H1 (cell line): ENCODE results near the gene PLPP7. TPM values are rescaled to one million over a fixed set of nuclear protein-coding genes. Genes with fewer than 3 reads are reported as not detected.

ENCODE experiments used
- CTCF ChIA-PET: fragments of 300-600 bp; sonication (Branson Sonifier 250); formaldehyde crosslinking; loops from one replicate; lab custom pipeline; 2021; ENCODE audit not compliant: partially characterized antibody; lab: Charles Lee
- POLR2A ChIA-PET: fragments of 300-600 bp; sonication (Branson Sonifier 250); formaldehyde crosslinking; loops from one replicate; lab custom pipeline; 2021; ENCODE audit warnings: inconsistent platforms; ENCODE audit not compliant: partially characterized antibody; lab: Charles Lee
- DNase-seq, 2 experiments: peaks; one replicate each; pipeline versions ENCODE4 v3.0.0 to v3.0.0-alpha.2; 2010 to 2022; ENCODE audit warnings: low spot score in 2 of 2, low read depth in 1 of 2, mixed read lengths in 1 of 2
- FAIRE-seq: peaks from 2 replicates; lab custom pipeline; 2011; peaks lifted over from hg19 to GRCh38; lab: Jason Lieb, UNC
- H2AFZ ChIP-seq: 2 replicates; pipeline ENCODE4 v1.8.1; 2012; ENCODE audit warnings: low read length, inconsistent platforms
- H2AK5ac ChIP-seq: 2 replicates; pipeline ENCODE4 v1.6.1; 2013; ENCODE audit warnings: low read depth, low read length
- H2BK120ac ChIP-seq: replicated peaks from 2 replicates; pipeline ENCODE3; 2013; ENCODE audit warnings: low read depth, low read length, inconsistent platforms
- H2BK12ac ChIP-seq: 2 replicates; pipeline ENCODE4 v1.6.1; 2013; ENCODE audit warnings: low read depth, low read length
- H2BK15ac ChIP-seq: 2 replicates; pipeline ENCODE4 v1.6.1; 2013; ENCODE audit warnings: low read length
- H2BK20ac ChIP-seq: 2 replicates; pipeline ENCODE4 v1.6.1; 2013; ENCODE audit warnings: low read length
- H2BK5ac ChIP-seq: 2 replicates; pipeline ENCODE4 v1.6.1; 2013; ENCODE audit warnings: low read depth, low read length
- H3K14ac ChIP-seq: 2 replicates; pipeline ENCODE4 v1.6.1; 2013; ENCODE audit warnings: inconsistent platforms; ENCODE audit not compliant: insufficient read length
- H3K18ac ChIP-seq: 2 replicates; pipeline ENCODE4 v1.6.1; 2013; ENCODE audit warnings: low read length; ENCODE audit errors: extremely low read depth
- H3K23ac ChIP-seq: 2 replicates; pipeline ENCODE4 v1.6.1; 2013; ENCODE audit warnings: inconsistent platforms; ENCODE audit not compliant: insufficient read length
- H3K23me2 ChIP-seq: 2 replicates; pipeline ENCODE4 v1.6.1; 2013; ENCODE audit warnings: low read depth, low read length
- H3K27ac ChIP-seq: 2 replicates; pipeline ENCODE4 v1.6.1; 2011; ENCODE audit warnings: low read depth, low read length, inconsistent platforms
- H3K27me3 ChIP-seq, 4 experiments: replicated peaks in 1 of 4; 1 replicate in 1 of 4; 2 replicates in 3 of 4; pipeline versions ENCODE4 v1.6.1 to v1.8.1; 2011 to 2013; ENCODE audit warnings: low read length in 3 of 4, mild to moderate bottlenecking in 3 of 4, inconsistent platforms in 2 of 4, mixed read lengths in 2 of 4, moderate library complexity in 1 of 4; ENCODE audit not compliant: control insufficient read depth in 3 of 4, insufficient read depth in 3 of 4; ENCODE audit errors: extremely low read depth in 1 of 4
- H3K36me3 ChIP-seq, 4 experiments: 2 replicates each; pipeline versions ENCODE4 v1.6.1 to v1.8.1; 2011 to 2013; ENCODE audit warnings: mild to moderate bottlenecking in 4 of 4, low read length in 3 of 4, moderate library complexity in 2 of 4, control low read depth in 1 of 4, inconsistent platforms in 1 of 4; ENCODE audit not compliant: insufficient read depth in 4 of 4, control insufficient read depth in 2 of 4
- H3K4ac ChIP-seq: replicated peaks from 2 replicates; pipeline ENCODE3; 2013; ENCODE audit warnings: low read length, low read depth, mixed read lengths, inconsistent platforms; ENCODE audit not compliant: insufficient read length
- H3K4me1 ChIP-seq, 4 experiments: replicated peaks in 1 of 4; 1 replicate in 1 of 4; 2 replicates in 3 of 4; pipeline versions ENCODE4 v1.6.1 to v1.8.1; 2011 to 2013; ENCODE audit warnings: low read length in 3 of 4, inconsistent platforms in 2 of 4, mixed read lengths in 1 of 4; ENCODE audit not compliant: insufficient read depth in 4 of 4, control insufficient read depth in 3 of 4
- H3K4me2 ChIP-seq, 2 experiments: 2 replicates each; pipeline versions ENCODE4 v1.6.1 to v1.8.1; 2011 to 2013; ENCODE audit warnings: low read depth in 2 of 2, low read length in 2 of 2, control low read depth in 1 of 2, inconsistent platforms in 1 of 2, mild to moderate bottlenecking in 1 of 2; ENCODE audit not compliant: insufficient read depth in 1 of 2
- H3K4me3 ChIP-seq, 4 experiments: fragments of 200-600, 300-600 bp in 1 of 4; sonication (generic), shearing (Covaris generic), sonication (Bioruptor Twin) in 1 of 4; 2 replicates each; pipeline versions ENCODE4 v1.5.1 to v1.8.1; 2011 to 2016; ENCODE audit warnings: low read length in 4 of 4, low read depth in 3 of 4, control low read depth in 2 of 4, inconsistent platforms in 2 of 4, mild to moderate bottlenecking in 2 of 4, mixed read lengths in 1 of 4, moderate library complexity in 1 of 4; ENCODE audit not compliant: insufficient read depth in 2 of 4; ENCODE audit errors: extremely low read depth in 1 of 4
- H3K56ac ChIP-seq: replicated peaks from 2 replicates; pipeline ENCODE3; 2013; ENCODE audit warnings: low read depth, mild to moderate bottlenecking, mixed read lengths, low read length, inconsistent platforms; ENCODE audit not compliant: insufficient read length
- H3K79me1 ChIP-seq: 2 replicates; pipeline ENCODE4 v1.6.1; 2013; ENCODE audit warnings: low read depth, low read length, control low read depth
- H3K79me2 ChIP-seq, 2 experiments: 2 replicates each; pipeline versions ENCODE4 v1.6.1 to v1.8.1; 2012 to 2013; ENCODE audit warnings: low read length in 2 of 2, mild to moderate bottlenecking in 2 of 2, inconsistent platforms in 1 of 2; ENCODE audit not compliant: insufficient read depth in 2 of 2, control insufficient read depth in 1 of 2
- H3K9ac ChIP-seq, 4 experiments: replicated peaks in 1 of 4; 1 replicate in 1 of 4; 2 replicates in 3 of 4; pipeline versions ENCODE4 v1.6.1 to v1.8.1; 2011 to 2013; ENCODE audit warnings: low read depth in 3 of 4, low read length in 3 of 4, control low read depth in 2 of 4, mild to moderate bottlenecking in 2 of 4, moderate library complexity in 2 of 4, inconsistent platforms in 1 of 4; ENCODE audit errors: extremely low read depth in 1 of 4
- H3K9me3 ChIP-seq, 2 experiments: 2 replicates each; pipeline versions ENCODE4 v1.6.1 to v1.8.1; 2012 to 2013; ENCODE audit warnings: mild to moderate bottlenecking in 2 of 2, moderate library complexity in 2 of 2, control low read depth in 1 of 2, inconsistent platforms in 1 of 2, low read depth in 1 of 2, low read length in 1 of 2, mixed read lengths in 1 of 2; ENCODE audit not compliant: insufficient read depth in 2 of 2
- H4K20me1 ChIP-seq, 2 experiments: replicated peaks in 1 of 2; 2 replicates each; pipeline versions ENCODE3 to v1.8.1; 2011 to 2013; ENCODE audit warnings: inconsistent platforms in 2 of 2, low read length in 2 of 2, mild to moderate bottlenecking in 1 of 2; ENCODE audit not compliant: insufficient read depth in 2 of 2, control insufficient read depth in 1 of 2
- H4K5ac ChIP-seq: 2 replicates; pipeline ENCODE4 v1.6.1; 2013; ENCODE audit warnings: low read length, low read depth, mixed read lengths, inconsistent platforms; ENCODE audit not compliant: insufficient read length
- H4K8ac ChIP-seq: 2 replicates; pipeline ENCODE4 v1.8.0; 2013; ENCODE audit warnings: mild to moderate bottlenecking, moderate library complexity, low read length, inconsistent platforms; ENCODE audit not compliant: insufficient read depth; ENCODE audit errors: extremely low read depth
- H4K91ac ChIP-seq: replicated peaks from 2 replicates; pipeline ENCODE3; 2013; ENCODE audit warnings: low read length, mixed read lengths, inconsistent platforms; ENCODE audit not compliant: insufficient read length
- BACH1 ChIP-seq: IDR thresholded peaks from 2 replicates; pipeline ENCODE4 v1.6.1; 2012; ENCODE audit warnings: low read length, improper control_type of control experiment
- CEBPB ChIP-seq: IDR thresholded peaks from 2 replicates; pipeline ENCODE4 v1.6.1; 2012; ENCODE audit warnings: low read depth, low read length
- CHD2 ChIP-seq: IDR thresholded peaks from 2 replicates; pipeline ENCODE4 v1.6.1; 2012; ENCODE audit warnings: low read length, improper control_type of control experiment
- KDM4A ChIP-seq: IDR thresholded peaks from one replicate; pipeline ENCODE4 v1.7.1; 2012; ENCODE audit warnings: low read depth, mild to moderate bottlenecking, moderate library complexity, low read length, inconsistent platforms; ENCODE audit not compliant: severe bottlenecking
- KDM5A ChIP-seq: fragments of 200-600 bp; IDR thresholded peaks from 2 replicates; pipeline ENCODE4 v1.7.1; 2012; ENCODE audit warnings: mild to moderate bottlenecking, low read length, inconsistent platforms, mixed read lengths
- NRF1 ChIP-seq: IDR thresholded peaks from 2 replicates; pipeline ENCODE4 v1.6.1; 2011; ENCODE audit warnings: mild to moderate bottlenecking, low read depth, low read length, improper control_type of control experiment
- PHF8 ChIP-seq: fragments of 200-600 bp; sonication (generic); conservative IDR thresholded peaks from 2 replicates; pipeline ENCODE4 v1.7.1; 2012; ENCODE audit warnings: low read depth, mild to moderate bottlenecking, inconsistent platforms, low read length, moderate library complexity
- POLR2AphosphoS5 ChIP-seq: IDR thresholded peaks from 2 replicates; pipeline ENCODE4 v1.6.1; 2011; ENCODE audit warnings: low read depth, low read length
- RAD21 ChIP-seq, 2 experiments: IDR thresholded peaks in 1 of 2; conservative IDR thresholded peaks in 1 of 2; 2 replicates each; pipeline ENCODE4 v1.6.1; 2011; ENCODE audit warnings: low read depth in 2 of 2, low read length in 2 of 2, improper control_type of control experiment in 1 of 2, inconsistent platforms in 1 of 2, mild to moderate bottlenecking in 1 of 2, moderate library complexity in 1 of 2
- RBBP5 ChIP-seq: IDR thresholded peaks from 2 replicates; pipeline ENCODE4 v1.7.1; 2012; ENCODE audit warnings: low read depth, mild to moderate bottlenecking, inconsistent platforms, low read length, moderate library complexity, borderline replicate concordance
- SP2 ChIP-seq: IDR thresholded peaks from 2 replicates; pipeline ENCODE4 v1.6.1; 2012; ENCODE audit warnings: mild to moderate bottlenecking, low read length, inconsistent platforms
- SUZ12 ChIP-seq: fragments of 200-600 bp; sonication (generic); IDR thresholded peaks from 2 replicates; pipeline ENCODE4 v1.6.1; 2012; ENCODE audit warnings: mild to moderate bottlenecking, inconsistent platforms, low read length, moderate library complexity, mixed read lengths
- WGBS, 2 experiments: shearing (Covaris generic) in 1 of 2; methylation state at CpG; one replicate each; pipeline versions ENCODE4 v1.1.6 to v1.1.7; 2013 to 2015; ENCODE audit warnings: low lambda C conversion rate in 2 of 2, mixed read lengths in 2 of 2, inconsistent platforms in 1 of 2, low coverage in 1 of 2, missing lambda C conversion rate in 1 of 2; ENCODE audit not compliant: insufficient replicate concordance in 2 of 2, insufficient coverage in 1 of 2, insufficient read length in 1 of 2; ENCODE audit errors: extremely low coverage in 1 of 2, missing lambda C conversion rate in 1 of 2; 5-methylcytosine and 5-hydroxymethylcytosine counted together
- polyA plus RNA-seq, 7 experiments: library from polyadenylated mRNA; depleted of rRNA in 3 of 7; stranded (reverse) in 5 of 7; unstranded in 2 of 7; fragments of >200 nt in 5 of 7; fragments of 200-250 nt in 2 of 7; gene quantifications; 1 replicate in 5 of 7; 2 replicates in 1 of 7; 4 replicates in 1 of 7; pipeline versions ENCODE4 v1.2.1 to v1.2.3, GENCODE V29; 2011 to 2013; ENCODE audit warnings: missing spikeins in 2 of 7, mixed read lengths in 2 of 7
- total RNA-seq: library from RNA; stranded (reverse); fragmentation: NEBNext Ultra II Directional; extraction: Animal tissue kit (Norgen Biotek cat#: 25700); gene quantifications from 2 replicates; pipeline ENCODE4 v1.2.1, GENCODE V29; 2021

The PLPP7 gene
- total and polyA plus RNA-seq, 2 of the 8 experiments (the other 6 are each of a cell fraction or from before 2014, with no cell fraction given) = 3.4 to 3.9 TPM

- Histone ChIP-seq H3K9ac (no peak overlapping the region), H3K4me2 (no peak overlapping the region), H2AFZ (no peak overlapping the region), H3K27me3 (no peaks in the 10 kb centered on the region), H3K14ac (no peak overlapping the region), H2BK120ac (no peak overlapping the region), H3K56ac (no peak overlapping the region), H3K79me2 (no peaks in the 10 kb centered on the region), H2BK15ac (no peak overlapping the region), H2BK12ac (no peak overlapping the region), H3K23me2 (no peaks in the 10 kb centered on the region), H2AK5ac (no peak overlapping the region), H3K23ac (no peak overlapping the region), H3K4ac (no peak overlapping the region), H4K8ac (no peak overlapping the region), H3K4me3 (no peak overlapping the region), H3K27ac (no peak overlapping the region), H4K20me1 (no peaks in the 10 kb centered on the region), H3K4me1 (no peaks in the 10 kb centered on the region), H3K36me3 (no peaks in the 10 kb centered on the region), H2BK5ac (no peak overlapping the region), H3K9me3 (no peaks in the 10 kb centered on the region), H4K5ac (no peak overlapping the region), H3K79me1 (no peaks in the 10 kb centered on the region), H4K91ac (no peak overlapping the region), H3K18ac (no peak overlapping the region), H2BK20ac (no peak overlapping the region)
- no peak for TF ChIP-seq SP2
- no peak for TF ChIP-seq KDM4A
- TF ChIP-seq CHD2 = no peak
- no peak for TF ChIP-seq RBBP5
- TF ChIP-seq KDM5A = no peak
- no peak for TF ChIP-seq POLR2AphosphoS5
- TF ChIP-seq BACH1 = no peak
- TF ChIP-seq CEBPB = no peak
- TF ChIP-seq RAD21 (IDR thresholded peaks at IDR 0.05 in 1 of 2, conservative IDR thresholded peaks at IDR 0.05 in 1 of 2; ENCODE audit: low read depth in 2 of 2, low read length in 2 of 2) = no peak
- TF ChIP-seq SUZ12 = no peak
- TF ChIP-seq PHF8 = no peak
- TF ChIP-seq NRF1 = no peak
- ChIA-PET CTCF (interaction anchor here (0.8 kb wide), 1 partner anchor 24 kb away, joined by 5 read pairs; no protein-coding TSS in a partner anchor), POLR2A (no interaction called here)
- no peak for FAIRE-seq
- DNase-seq = no peak
- WGBS, 2 experiments = 95% methylated on average over 9 of the region's 9 CpGs; no CpG with 5 or more reads in 1 of the 2 experiments
Measured at GRCh38 chr9:131312246-131312645, 22.7 kb downstream of the PLPP7 start.
